Testis (tissue), 2 donors: ENCODE data around the gene TMEM191B.
"Not testable (repeated sequence)": the region's sequence is repeated elsewhere in the genome, so short reads cannot be mapped to it uniquely, and the experiment has no call there.

Experiments
- POLR2A ChIP-seq: fragments of 450-650 bp; IDR thresholded peaks from one replicate; pipeline ENCODE4 v1.6.1; 2017; ENCODE audit warnings: antibody characterized with exemption, mild to moderate bottlenecking, moderate library complexity
- TF ChIP-seq, protein P1 (sequence below), 3 experiments: fragments of 450-650 bp in 2 of 3; fragments of 200-600 bp in 1 of 3; sonication (generic) in 1 of 3; IDR thresholded peaks; one replicate each; pipeline ENCODE4 v1.5.1; 2016 to 2019; ENCODE audit warnings: antibody characterized with exemption in 3 of 3, mild to moderate bottlenecking in 2 of 3, moderate library complexity in 1 of 3

DNA sequence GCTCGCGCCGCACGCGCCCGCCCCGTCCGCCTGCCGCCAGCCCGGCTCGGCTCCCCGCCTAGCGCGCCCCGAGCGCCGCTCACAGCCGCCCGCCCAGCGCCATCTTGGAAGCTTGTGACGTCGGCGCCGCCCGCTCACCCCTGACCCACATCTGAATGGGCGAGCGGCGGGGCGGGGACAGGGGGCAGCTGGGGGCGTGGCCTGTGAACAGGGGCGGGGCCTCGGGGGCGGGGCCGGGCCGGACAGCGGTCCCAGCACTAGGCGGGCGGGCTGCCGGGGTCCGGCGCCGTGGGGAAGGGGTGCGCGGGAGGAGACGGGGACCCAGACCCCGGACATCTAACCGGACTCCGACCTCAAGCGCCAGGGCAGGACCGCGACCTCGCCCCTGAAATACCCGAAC, 50.2 kb downstream of the TMEM191B start:
- TF ChIP-seq, protein P1, sequence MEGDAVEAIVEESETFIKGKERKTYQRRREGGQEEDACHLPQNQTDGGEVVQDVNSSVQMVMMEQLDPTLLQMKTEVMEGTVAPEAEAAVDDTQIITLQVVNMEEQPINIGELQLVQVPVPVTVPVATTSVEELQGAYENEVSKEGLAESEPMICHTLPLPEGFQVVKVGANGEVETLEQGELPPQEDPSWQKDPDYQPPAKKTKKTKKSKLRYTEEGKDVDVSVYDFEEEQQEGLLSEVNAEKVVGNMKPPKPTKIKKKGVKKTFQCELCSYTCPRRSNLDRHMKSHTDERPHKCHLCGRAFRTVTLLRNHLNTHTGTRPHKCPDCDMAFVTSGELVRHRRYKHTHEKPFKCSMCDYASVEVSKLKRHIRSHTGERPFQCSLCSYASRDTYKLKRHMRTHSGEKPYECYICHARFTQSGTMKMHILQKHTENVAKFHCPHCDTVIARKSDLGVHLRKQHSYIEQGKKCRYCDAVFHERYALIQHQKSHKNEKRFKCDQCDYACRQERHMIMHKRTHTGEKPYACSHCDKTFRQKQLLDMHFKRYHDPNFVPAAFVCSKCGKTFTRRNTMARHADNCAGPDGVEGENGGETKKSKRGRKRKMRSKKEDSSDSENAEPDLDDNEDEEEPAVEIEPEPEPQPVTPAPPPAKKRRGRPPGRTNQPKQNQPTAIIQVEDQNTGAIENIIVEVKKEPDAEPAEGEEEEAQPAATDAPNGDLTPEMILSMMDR (IDR thresholded peaks at IDR 0.05) = not testable (repeated sequence)
- not testable (repeated sequence) for TF ChIP-seq POLR2A
